NOMO-1 treated with DMSO at 0.1 percent for 48 hours (cell line): ENCODE measurements around the gene GRM7.

Experiments
- DNase-seq: peaks from one replicate; lab custom pipeline; 2025; ENCODE audit not compliant: unreplicated experiment; lab: John Stamatoyannopoulos, UW

The GRM7 gene

DNA sequence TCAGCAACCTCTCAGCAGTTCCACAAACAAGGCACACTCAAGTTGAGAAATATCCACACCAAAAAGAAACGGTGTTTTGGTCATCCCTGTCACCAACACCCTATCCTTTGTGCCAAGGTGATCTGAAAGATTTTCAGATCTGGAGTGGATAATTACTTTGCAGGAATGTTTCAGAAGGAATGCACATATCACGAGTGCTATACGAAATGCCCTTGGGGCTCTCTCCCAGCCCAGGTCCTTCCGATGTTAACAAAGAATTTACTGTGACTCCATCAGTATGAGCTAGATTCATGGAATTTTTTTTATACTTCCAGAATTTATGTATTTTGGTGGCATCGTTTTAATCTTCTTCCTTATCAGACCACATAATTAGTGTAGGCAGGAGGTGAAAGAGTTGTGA lies 105.0 kb downstream of the GRM7 start:
- DNase-seq = no peak

DNA sequence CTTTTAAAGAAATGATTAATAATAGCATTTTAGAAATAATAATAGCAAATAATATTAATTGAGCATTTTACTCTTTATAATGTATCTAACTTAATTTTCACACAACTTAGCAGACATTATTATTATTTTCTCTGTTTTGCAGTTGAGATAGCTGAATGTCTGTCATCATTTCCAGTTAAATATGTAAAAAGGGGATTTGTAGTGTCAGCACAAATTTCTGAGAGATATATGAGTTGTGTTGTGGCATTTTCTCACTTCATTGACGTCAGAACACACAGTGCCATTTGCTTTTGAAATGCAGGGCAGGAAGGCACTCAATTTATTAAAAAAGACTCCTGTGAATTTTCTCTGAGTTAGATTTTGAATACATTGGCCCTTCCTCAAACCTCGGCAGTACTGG lies 111.0 kb downstream of the GRM7 start:
- no peak for DNase-seq

DNA sequence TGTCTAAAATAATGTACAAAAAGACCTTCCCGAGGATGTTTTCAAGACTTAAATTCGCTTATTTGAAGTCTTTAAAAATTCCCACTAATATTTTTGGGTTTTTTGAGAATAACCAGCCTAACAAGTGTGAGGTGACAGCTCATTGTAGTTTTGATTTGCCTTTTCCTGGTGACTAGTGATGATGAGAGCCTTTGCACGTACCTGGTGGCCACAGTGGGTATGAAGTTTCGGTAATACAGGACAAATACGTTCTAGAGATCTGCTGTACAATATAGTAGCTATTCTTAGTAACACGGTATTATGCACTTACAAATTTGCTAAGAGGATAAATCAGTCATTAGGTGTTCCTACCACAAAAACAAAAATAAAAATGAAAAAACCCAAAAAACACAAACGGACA lies 124.9 kb downstream of the GRM7 start:
- DNase-seq = no peak

DNA sequence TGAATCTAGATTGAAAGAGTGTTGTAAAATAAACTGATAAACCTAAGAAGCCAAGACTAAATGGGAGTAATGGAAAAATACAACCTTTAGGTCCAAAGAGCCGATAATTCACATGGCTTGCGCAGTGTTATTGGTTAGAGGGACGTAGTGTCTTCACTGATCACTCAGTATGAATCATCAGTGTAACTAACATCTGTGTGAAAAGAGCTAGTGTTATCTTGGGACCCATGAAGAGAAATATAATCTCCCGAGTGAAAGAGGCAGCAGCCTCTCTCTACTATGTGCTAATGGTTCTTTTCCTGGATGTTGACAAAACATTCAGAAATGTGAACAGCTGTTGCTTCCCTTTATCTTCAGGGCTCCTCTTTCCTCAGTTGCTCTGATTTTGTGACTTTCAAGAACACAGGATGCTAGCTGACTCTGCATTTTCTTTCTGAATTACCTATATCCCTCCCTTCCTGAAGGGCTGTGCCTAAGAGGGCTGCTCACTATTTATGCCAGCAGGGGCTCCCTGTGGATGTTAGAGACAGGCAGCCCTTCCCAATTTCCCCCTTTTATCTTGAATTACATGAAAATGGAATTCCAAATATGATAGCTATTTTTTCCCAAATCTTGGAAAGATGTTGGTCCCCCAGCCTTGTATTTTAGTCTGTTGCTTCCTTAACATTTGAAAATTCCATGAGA lies 128.8 kb downstream of the GRM7 start:
- no peak for DNase-seq

DNA sequence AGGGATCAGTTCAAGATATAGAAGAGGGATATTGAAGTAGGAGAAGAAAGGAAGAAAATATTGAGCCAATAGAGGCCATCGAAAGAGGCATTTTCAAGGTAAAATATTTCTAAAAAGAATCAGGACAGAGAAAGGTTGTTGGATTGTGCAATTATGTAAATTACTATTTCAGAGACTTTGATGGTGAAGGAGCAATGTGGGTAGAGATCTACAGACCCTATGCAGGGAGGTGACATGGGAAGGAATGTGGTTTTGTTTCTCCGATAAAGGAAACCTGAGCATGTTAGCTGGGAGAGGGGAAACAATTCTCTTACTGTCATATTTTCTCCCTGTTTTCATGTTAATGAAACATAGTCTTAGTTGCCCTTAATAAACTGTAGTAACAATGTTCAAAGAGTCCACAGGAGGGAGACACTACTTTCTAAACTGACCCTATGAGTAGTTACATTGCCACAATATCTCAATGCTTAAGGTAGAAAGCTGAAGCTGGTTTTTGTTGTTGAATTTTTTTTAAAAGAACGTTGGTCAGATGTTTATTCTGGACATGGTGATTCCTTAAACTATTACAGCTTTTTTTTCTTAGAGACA lies 133.3 kb downstream of the GRM7 start:
- DNase-seq = no peak

DNA sequence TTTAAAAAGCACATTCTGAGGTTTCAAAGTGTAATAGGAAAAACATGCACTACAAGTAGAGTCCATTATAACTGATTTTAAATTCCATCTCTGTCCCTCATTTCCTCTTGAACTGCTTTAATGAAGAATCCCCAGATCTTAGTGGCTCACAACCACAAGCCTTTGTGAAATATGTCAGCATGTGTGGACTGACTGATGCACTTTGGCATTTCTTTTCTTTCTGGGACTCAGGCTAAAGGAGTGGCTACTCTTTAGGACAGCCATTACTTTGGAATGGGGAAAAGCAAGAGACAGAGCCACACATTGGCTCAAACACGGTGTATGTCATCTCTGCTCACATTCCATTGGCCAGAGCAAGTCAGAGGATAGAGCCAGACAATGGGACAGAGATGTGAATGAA lies 139.6 kb downstream of the GRM7 start:
- DNase-seq = no peak

DNA sequence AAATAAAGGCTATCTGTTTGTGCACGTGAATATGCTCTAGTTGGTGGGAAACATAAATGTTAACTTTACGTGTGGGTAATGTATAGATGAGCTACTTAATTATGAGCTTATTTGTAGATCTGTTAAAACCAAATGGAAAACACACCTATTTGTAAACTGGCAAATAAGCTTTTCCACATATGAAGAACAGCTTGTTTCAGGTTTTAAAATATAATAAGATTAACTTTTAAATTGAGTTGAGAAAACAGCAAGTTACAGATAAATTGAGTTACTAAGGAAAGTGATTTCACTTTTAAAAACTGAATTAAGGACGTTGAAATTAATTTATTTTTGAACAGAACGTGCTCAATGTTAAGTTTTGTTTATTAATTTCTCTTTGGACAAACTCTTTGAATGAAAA lies 140.5 kb downstream of the GRM7 start:
- DNase-seq = no peak

DNA sequence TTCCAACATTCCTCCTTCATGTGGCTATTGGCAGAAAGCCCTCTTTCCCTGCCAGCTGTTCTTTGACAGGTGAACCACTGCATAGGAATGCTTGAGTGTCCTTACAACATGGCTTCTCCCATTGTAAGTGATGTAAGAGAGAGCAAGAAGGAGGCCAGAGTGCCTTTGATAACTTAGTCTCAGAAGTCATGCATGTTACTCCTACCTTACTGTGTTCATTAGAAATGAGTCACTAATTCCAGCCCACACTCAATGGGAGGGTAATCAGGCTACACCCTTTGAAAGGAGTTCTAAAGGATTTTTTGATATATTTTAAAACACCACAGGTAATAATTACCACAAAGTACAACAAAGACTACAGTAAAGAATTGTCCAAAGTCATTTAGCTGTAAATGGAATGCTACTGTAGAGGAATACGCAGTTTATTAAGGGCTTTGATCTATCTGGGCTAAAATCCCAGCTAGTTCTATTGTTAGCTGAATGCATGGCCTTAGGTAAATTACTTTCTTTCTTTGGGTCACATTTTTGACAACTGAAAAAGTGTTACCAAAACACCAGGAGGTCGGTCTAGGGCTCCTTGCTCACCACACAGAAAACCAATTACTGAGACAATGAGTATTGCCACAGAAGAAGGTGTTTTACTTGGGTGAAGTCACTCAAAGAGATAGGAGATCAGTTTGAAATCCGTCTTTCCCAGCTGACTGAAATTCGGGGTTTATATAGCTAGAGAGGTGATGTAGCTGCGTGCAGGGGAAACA lies 154.9 kb downstream of the GRM7 start:
- DNase-seq = no peak

DNA sequence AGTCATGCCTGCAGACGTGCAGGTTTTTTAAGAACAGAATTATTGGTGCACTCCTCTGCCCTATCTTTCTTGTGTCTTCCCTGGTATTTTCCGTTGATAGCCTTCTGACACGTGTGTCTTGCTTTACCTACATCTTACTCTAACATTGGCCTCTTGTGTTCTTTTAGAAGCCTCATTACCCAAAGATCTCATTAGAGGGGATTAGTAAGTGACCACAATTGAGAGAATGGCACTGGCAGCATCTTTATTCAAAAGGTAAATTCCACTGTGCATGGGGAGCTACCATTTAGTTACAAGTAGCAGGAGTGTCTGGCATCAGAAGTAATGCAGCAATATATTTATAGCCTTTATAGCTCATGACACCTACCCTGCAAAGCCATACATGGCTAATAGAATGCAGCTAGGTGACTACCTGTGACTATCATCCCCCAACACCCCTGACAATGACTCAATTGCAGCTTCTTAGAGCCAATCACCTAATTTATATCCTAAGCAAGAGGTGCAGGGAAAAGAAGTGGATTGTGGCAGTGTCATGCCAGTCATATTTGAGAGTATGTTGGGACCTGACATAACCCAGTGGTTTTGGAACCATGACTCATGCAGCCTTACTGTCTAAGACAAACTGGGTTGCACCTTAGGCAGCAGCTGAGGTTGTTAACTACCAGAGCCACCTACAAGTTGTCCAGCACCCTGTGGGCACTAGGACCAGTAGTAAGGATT lies 164.8 kb downstream of the GRM7 start:
- no peak for DNase-seq

DNA sequence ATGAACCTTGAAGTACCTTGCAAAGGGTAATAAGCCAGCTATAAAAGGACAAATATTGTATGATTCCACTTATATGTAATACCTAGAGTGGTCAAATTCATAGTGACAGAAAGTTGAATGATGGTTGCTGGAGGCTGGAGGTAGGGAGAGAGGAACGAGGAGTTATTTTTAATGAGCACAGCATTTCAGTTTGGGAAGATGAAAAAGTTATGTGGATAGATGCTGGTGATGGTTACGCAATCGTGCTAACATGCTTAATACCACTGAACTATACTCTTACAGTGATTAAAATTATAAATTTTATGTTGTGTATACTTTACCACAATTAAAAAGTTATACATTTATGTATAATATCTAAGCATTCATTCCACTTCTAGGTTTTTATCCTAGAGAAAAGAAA lies 168.6 kb downstream of the GRM7 start:
- no peak for DNase-seq

DNA sequence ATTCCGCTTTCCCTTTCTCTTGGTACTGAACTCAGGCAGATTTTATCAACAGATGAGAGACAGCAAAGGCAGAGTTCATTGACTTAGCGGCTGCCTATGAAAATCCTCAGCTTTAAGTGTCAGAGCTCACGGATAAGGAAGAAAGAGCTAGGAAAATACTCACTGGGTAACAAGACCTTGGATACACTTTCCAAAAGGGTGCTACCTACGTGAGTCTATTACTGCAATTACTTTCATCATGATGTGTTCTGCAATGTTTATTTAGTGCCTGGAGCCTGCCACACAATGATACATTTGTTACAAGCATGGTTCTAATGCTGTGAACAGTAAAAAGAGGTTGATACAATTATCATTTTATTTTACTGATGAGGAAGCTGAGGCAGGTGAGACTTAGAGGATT lies 177.5 kb downstream of the GRM7 start:
- no peak for DNase-seq

DNA sequence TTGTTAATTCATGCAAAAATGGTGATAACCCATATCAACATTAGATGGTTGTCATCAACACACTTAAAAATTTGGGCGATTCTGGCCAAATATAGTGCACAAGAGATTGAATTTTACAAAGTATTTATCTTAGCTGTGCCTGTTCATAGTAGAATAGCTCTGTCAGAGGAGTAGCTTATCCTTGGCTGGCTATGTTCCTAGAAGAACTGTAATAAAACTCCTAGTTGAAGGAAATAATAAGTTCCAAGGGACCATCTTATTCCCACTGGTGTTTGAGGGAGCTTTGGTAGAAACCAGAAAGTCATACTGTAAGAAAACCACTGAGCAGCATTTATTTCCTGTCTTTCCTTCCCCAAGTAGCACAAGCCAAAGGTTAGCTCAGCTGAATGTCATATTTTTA lies 201.8 kb downstream of the GRM7 start:
- DNase-seq = no peak

DNA sequence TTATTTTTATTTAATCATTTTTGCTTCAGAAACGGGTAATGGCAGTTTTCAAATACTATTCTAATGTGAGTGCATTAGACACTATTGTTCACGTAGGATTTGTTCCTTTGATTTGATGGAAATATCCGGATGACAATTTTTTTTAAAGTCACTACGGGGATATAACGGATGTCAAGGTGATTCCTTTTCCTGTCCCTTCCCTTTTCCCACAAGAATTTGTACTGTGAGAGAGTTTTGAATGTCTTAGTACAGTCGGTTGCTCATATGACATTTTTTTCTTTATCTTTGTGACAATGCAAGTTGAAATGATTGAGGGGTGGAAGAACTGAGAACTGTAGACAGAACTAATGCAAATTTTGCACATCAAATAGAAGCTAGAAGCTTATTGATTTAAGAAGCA lies 209.5 kb downstream of the GRM7 start:
- no peak for DNase-seq

DNA sequence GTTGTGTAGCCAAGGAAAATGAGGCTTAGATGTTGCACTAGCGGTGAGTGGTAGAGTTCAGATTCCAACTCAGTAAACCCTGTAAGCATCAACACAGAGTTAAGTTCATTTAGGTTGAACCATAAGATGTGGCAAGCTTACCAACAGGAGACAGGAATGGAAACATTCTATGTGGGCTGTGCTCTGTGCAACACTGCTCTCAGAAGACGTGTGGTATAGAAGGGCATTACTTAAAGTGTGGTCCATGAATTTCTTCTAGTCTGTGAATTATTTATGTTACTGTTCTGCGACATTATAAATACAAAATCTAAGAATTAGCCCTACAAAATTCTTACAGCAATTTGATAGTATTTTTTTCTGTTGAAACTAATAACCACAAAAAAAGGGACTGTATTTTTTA lies 213.3 kb downstream of the GRM7 start:
- no peak for DNase-seq

DNA sequence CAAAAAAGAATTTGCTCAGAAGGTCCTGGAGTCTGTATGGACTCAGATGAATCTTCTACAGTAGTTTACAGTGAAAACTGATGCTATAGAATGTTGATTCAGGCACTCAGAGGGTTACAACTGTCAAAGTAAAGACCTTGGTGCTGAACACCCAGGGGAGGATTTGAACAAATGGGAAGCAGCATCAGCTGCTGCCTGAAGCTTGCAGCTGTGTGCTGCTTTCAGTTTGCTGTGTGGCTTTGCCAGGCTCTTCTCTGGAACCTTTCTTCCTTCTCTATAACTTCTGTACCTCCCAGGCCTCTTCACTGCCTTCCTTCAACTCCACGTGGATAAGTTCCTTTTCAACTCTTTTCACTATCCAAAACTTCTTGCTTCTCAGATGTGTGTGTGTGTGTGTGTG lies 214.2 kb downstream of the GRM7 start:
- no peak for DNase-seq

DNA sequence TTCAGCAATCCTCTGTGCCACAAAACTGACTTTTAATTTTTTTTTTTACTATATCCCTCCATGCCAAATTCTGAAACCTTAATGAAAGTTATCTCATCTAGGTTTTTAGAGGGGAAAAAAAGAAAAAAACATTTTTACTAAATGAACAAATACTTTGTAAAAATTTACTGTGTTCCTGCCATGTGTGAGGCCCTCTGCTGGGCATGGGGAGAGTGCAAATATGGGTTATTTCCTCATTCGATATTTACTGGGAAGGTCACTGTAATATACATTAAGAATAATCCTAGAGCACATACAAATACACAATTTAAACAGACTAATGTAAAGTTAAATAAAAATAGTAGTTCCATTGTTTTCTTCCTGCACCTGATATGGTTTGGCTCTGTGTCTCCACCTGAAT lies 215.0 kb downstream of the GRM7 start:
- no peak for DNase-seq

DNA sequence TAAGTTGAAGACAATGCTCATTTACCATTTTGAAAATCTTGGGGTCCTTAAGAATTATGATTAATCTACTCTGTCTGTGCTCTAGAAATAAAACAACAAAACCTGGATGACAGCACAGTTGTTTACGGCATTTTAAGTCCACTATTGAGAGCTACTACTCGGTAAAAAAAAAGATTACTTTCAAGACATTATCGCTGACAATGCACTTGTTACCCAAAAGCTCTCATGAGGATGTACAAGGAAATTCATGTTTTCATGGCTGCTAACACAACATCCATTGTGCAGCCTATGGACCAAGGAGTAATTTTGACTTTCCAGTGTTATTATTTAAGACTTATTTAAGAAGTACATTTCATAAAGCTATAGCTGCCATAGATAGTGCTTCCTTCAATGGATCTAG lies 221.3 kb downstream of the GRM7 start:
- no peak for DNase-seq

DNA sequence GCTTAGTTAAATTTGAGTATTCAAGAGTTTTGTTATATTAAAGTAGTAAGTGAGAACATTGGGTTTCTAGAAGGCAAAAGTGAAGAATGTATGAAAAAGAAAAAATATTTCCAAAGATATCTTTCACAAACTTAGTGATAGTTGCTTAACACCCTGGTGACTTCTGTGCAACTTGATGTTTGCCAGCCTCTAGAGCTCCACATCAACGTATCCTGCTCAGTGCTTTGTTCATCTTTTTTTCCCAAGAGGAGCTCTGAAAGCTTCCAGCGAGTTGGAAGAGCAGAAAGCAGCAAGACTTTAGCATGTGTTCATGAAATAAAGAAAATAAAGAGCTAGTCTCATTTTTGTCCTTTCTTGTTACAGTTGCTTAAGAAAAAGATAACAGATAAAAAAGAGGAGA lies 225.5 kb downstream of the GRM7 start:
- DNase-seq = no peak

DNA sequence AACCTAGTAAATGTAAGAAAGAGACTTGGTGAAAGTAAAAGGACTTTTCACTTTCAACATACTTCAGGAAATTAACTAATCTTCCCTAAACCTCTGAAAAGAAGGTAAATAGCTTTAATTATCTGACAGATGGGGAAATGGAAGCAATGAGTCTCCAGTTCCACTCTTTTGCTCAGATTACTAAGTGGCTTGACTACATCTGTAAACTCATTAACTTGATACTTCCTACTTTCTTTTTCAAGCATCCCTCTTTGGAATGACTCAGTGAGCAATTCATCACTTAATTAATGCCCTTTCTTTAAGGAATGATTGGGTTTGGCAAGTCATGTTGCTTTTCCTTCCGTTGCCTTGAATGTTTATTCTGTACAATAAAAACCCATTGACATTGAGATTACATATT lies 234.2 kb downstream of the GRM7 start:
- no peak for DNase-seq

DNA sequence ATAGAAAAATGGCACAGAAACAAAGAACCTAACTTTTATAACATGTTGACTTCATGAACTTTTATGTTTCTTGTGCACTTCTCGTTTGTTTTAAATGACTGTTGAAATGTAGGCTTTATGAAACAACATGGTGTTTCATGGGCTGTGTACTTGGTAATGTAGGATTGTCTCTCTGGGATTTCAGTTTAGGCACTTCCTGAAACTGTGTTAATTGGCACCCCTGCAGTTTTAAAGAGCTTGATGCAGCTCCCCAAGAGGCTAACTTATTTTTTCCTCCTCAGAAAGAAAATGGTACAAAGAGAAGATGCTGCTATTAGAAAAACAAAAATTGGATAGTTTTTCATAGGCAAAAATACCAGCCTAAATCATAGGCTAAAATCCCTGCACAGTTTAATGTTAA lies 239.2 kb downstream of the GRM7 start:
- no peak for DNase-seq

DNA sequence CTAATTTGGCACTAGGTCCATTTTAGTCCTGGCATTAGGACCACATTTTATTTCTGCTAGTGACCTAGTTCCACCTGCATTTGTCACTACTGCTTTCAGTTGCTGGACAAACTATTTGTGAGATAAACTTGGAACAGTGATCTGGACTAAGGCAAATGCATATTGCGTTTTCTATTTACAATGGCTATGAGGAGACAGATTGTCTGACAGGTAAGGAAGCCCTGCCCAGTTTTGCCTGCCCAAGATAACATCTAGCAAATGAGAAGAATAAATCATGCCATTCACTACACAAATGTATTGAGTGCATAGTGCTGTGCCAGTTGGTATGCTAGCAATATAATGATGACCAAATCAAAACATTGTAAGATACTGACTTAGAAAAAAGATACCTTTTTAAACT lies 245.7 kb downstream of the GRM7 start:
- no peak for DNase-seq

DNA sequence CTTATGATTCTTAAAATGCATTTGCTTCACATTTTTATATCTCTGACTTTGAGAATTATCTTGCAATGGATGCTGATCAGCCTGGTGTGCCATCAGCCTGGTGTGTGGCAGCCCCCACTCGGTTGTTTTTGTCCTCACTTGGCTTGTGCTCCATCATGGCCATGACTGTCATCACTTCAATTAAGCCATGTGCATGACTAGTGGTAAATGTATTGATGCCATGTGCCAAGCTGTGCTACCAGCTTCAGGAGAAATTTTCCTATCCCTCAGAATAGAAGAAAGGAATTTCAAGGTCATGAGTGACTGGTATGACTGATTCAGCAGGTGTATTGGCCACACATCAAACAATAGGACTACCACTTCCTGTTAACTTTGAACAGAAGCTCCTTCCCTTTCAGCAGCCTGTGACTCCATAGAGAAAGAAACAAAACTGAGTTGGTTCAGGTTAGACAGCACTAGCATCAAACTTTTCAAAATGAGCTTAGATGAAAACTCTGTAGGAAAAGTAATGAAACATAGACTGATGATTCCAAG lies 251.7 kb downstream of the GRM7 start:
- DNase-seq = no peak
